GM12875 (cell line): ENCODE results near the gene STX1B.

ENCODE experiments used
- H3K4me3 ChIP-seq: one replicate; pipeline ENCODE4 v1.5.1; 2011; ENCODE audit warnings: low read depth, low read length, control low read depth
- CTCF ChIP-seq: IDR thresholded peaks from 2 replicates; pipeline ENCODE4 v1.5.1; 2011; ENCODE audit warnings: low read depth, mild to moderate bottlenecking, control low read depth, inconsistent platforms, low read length, moderate library complexity, borderline replicate concordance; ENCODE audit not compliant: insufficient read depth

The STX1B gene

GRCh38 chr16:30972872-30973271, 37.6 kb downstream of the STX1B start:
- TF ChIP-seq CTCF: no peak
- H3K4me3 ChIP-seq: no peak overlapping the region

DNA sequence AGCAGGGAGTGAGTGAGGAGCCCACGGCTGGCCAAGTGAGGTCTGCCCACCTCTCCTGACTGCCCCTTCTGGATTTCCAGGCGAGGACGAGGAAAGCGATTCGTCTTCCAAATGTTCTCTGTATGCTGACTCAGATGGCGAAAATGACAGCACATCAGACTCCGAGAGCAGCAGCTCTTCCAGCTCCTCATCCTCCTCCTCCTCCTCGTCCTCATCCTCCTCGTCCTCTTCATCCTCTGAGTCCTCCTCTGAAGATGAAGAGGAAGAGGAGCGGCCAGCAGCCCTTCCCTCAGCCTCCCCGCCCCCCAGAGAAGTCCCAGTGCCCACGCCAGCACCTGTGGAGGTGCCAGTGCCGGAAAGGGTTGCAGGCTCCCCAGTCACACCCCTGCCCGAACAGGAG, 39.1 kb downstream of the STX1B start:
- no peak overlapping the region for H3K4me3 ChIP-seq
- no peak for TF ChIP-seq CTCF

GRCh38 chr16:30969246-30969842, 41.1 kb downstream of the STX1B start:
- TF ChIP-seq CTCF: no peak
- H3K4me3 ChIP-seq: no peak overlapping the region

GRCh38 chr16:30967795-30968194, 42.6 kb downstream of the STX1B start:
- TF ChIP-seq CTCF: no peak
- no peak overlapping the region for H3K4me3 ChIP-seq

DNA sequence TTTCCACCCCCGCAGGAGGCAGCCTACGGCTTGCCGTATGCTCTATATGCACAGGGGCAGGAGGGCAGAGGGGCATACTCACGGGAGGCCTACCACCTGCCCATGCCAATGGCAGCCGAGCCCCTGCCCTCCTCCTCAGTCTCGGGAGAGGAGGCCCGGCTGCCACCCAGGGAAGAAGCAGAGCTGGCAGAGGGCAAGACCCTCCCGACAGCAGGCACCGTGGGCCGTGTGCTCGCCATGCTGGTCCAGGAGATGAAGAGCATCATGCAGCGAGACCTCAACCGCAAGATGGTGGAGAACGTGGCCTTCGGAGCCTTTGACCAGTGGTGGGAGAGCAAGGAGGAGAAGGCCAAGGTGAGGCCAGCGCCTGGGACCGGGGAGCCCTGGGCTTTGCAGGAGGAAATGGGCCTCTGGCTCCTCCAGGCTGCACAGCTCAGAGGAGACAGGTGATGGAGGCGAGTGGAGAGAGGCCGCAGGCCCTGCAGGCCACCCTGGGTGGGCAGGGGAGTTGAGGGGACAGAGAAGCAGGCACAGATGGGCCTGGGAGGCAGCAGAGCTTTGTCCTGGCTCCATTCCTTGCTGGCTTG, 44.3 kb downstream of the STX1B start:
- no peak overlapping the region for H3K4me3 ChIP-seq
- no peak for TF ChIP-seq CTCF

DNA sequence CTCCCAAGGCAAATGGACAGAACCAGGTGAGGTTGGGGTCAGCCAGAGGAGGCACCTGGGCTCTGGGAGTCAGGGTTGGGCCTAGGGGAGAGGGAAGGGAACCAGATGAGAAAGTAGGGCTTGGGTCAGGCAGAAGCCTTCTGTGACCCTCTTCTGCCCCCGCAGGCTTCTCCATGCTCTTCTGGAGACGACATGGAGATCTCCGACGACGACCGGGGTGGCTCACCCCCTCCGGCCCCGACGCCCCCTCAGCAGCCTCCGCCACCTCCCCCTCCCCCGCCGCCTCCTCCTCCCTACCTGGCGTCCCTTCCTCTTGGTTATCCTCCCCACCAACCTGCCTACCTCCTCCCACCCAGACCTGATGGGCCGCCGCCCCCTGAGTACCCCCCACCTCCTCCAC, 45.0 kb downstream of the STX1B start:
- TF ChIP-seq CTCF: no peak
- H3K4me3 ChIP-seq: no peak overlapping the region

GRCh38 chr16:30964574-30965226, 45.7 kb downstream of the STX1B start:
- TF ChIP-seq CTCF: no peak

More at GRCh38 chr16:30964574-30965226, 45.7 kb downstream of the STX1B start:
- no peak overlapping the region for H3K4me3 ChIP-seq
